ENCODE measurements around the gene KANK3. TPM values are rescaled to one million over a fixed set of nuclear protein-coding genes. Genes with fewer than 3 reads are reported as not detected.
A peak's percentile ranks its signal among the peaks of the same experiment; 100 is the strongest.

The KANK3 gene
- total and polyA plus RNA-seq, 9 of the 15 experiments (the other 6 are each of a cell fraction or from before 2014, with no cell fraction given), result 0.03 to 0.40 (median 0.08) TPM; not detected in 6

- 8% methylated on average over 6 of the region's 10 CpGs for WGBS (ENCODE audit: insufficient coverage, low coverage, missing lambda C conversion rate)
- Histone ChIP-seq H2AFZ (ENCODE audit: low read depth, low read length) (no peak overlapping the region), H3K9me3 (replicated peaks; ENCODE audit: control insufficient read depth, insufficient read depth, low read depth, low read length) (no peaks in the 10 kb centered on the region), H3K79me2 (ENCODE audit: control insufficient read depth, insufficient read depth, low read length) (no peaks in the 10 kb centered on the region), H3K4me2 (ENCODE audit: insufficient read depth, low read length) (no peak overlapping the region), H3K27ac (ENCODE audit: extremely low read depth, low read depth, low read length) (no peak overlapping the region), H3K36me3 (ENCODE audit: control insufficient read depth, insufficient read depth, low read length) (no peaks in the 10 kb centered on the region), H3K4me1 (replicated peaks in 1 of 2; ENCODE audit: control insufficient read depth in 2 of 2, insufficient read depth in 2 of 2, low read length in 2 of 2) (peaks cover 9 to 18% of the 10 kb centered on the region in 2 experiments; a peak in 4 of 5 replicates), H3K27me3 (ENCODE audit: control insufficient read depth in 2 of 2, insufficient read depth in 2 of 2, low read length in 2 of 2) (peaks cover 2 to 11% of the 10 kb centered on the region in 2 experiments; a peak in 4 of 5 replicates), H4K20me1 (replicated peaks; ENCODE audit: control insufficient read depth, insufficient read depth, low read length) (no peaks in the 10 kb centered on the region), H3K4me3 (no peak overlapping the region), H3K9ac (ENCODE audit: insufficient read depth in 1 of 2, low read depth in 2 of 2, low read length in 2 of 2) (peak overlapping the region in 1 of 2 experiments; percentile 73; a peak in 1 of 4 replicates), H3K9me1 (ENCODE audit: control insufficient read depth, insufficient read depth, low read length) (no peaks in the 10 kb centered on the region)
- in situ Hi-C loops (cut with MboI) (no loop called here), intact Hi-C loops (cut with micrococcal nuclease) (loop anchor here (5.0 kb wide), 2 partner anchors 155 to 225 kb away; partner anchors contain the start of gene MYO1F)
- CTCF ChIA-PET (ENCODE audit: low intra/inter-chr PET ratio), result interaction anchor here (0.6 to 2.2 kb wide), 4 partner anchors 10 to 233 kb away, joined by 3 to 8 read pairs (median 3); no protein-coding TSS in a partner anchor
- FAIRE-seq, result no peak
- no peak for DNase-seq (ENCODE audit: extremely low read depth in 1 of 4, low spot score in 3 of 4)
- POLR2A ChIA-PET, result interaction anchor here (0.6 to 1.2 kb wide), 5 partner anchors 31 to 1822 kb away, joined by 3 to 6 read pairs (median 3); partner anchors contain the start of genes NDUFA7, RAB11B, RPS28 and TNFSF9
- ATAC-seq, result no peak
- no TSS peak for BruUV-seq (replicated peaks)
- TF ChIP-seq MTA2 (IDR thresholded peaks at IDR 0.05; ENCODE audit: low read depth) (peak; percentile 37; the same call in 1 of the 2 replicates), POLR2H (tag; IDR thresholded peaks at IDR 0.05; ENCODE audit: low read depth) (no peak), GATAD2A (IDR thresholded peaks at IDR 0.05) (0 out of 2 replicates have a peak, but pooled peaks have one; percentile 19), MCM2 (IDR thresholded peaks at IDR 0.05; ENCODE audit: low read depth) (no peak), NRF1 (conservative IDR thresholded peaks at IDR 0.05 in 1 of 2, IDR thresholded peaks at IDR 0.05 in 1 of 2) (0 out of 4 replicates have a peak, but pooled peaks of 1 of the 2 experiments have one; percentile 38), USF1 (CRISPR knock-in tag; IDR thresholded peaks at IDR 0.05) (no peak), EGR1 (conservative IDR thresholded peaks at IDR 0.05) (peak; percentile 62; the same call in 1 of the 2 replicates), YBX1 (IDR thresholded peaks at IDR 0.05) (0 out of 2 replicates have a peak, but pooled peaks have one; percentile 41), ARID2 (IDR thresholded peaks at IDR 0.05) (0 out of 2 replicates have a peak, but pooled peaks have one; percentile 29), HDAC1 (IDR thresholded peaks at IDR 0.05) (0 out of 4 replicates have a peak, but pooled peaks of 1 of the 2 experiments have one; percentile 45), MTA1 (IDR thresholded peaks at IDR 0.05; ENCODE audit: borderline replicate concordance) (peak; percentile 79), EHMT2 (IDR thresholded peaks at IDR 0.05) (peak; percentile 29; the same call in 1 of the 2 replicates), MLLT1 (IDR thresholded peaks at IDR 0.05) (peak; percentile 15 to 51; a peak in 1 of 4 replicates), NKRF (IDR thresholded peaks at IDR 0.05; ENCODE audit: borderline replicate concordance) (0 out of 2 replicates have a peak, but pooled peaks have one; percentile 17)
- TF ChIP-seq, protein P1, sequence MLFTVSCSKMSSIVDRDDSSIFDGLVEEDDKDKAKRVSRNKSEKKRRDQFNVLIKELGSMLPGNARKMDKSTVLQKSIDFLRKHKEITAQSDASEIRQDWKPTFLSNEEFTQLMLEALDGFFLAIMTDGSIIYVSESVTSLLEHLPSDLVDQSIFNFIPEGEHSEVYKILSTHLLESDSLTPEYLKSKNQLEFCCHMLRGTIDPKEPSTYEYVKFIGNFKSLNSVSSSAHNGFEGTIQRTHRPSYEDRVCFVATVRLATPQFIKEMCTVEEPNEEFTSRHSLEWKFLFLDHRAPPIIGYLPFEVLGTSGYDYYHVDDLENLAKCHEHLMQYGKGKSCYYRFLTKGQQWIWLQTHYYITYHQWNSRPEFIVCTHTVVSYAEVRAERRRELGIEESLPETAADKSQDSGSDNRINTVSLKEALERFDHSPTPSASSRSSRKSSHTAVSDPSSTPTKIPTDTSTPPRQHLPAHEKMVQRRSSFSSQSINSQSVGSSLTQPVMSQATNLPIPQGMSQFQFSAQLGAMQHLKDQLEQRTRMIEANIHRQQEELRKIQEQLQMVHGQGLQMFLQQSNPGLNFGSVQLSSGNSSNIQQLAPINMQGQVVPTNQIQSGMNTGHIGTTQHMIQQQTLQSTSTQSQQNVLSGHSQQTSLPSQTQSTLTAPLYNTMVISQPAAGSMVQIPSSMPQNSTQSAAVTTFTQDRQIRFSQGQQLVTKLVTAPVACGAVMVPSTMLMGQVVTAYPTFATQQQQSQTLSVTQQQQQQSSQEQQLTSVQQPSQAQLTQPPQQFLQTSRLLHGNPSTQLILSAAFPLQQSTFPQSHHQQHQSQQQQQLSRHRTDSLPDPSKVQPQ (CRISPR knock-in tag; IDR thresholded peaks at IDR 0.05; ENCODE audit: borderline replicate concordance), result no peak
These were observed 9.2 kb upstream of the KANK3 start for GRCh38 chr19:8352134-8352827.

Data from K562 (cell line).